Measurements from ENCODE around the gene CNTNAP2.
"Not testable (repeated sequence)": the region's sequence is repeated elsewhere in the genome, so short reads cannot be mapped to it uniquely, and the experiment has no call there.

The CNTNAP2 gene

GRCh38 chr7:147048864-147049263 is 932.3 kb downstream of the CNTNAP2 start:
- DNase-seq = no peak

GRCh38 chr7:147052818-147053217 is 936.2 kb downstream of the CNTNAP2 start:
- no peak for DNase-seq

- no peak for DNase-seq
These were observed 937.1 kb downstream of the CNTNAP2 start for GRCh38 chr7:147053746-147054145.

- no peak for DNase-seq
These were observed 943.5 kb downstream of the CNTNAP2 start for GRCh38 chr7:147060070-147060469.

GRCh38 chr7:147062897-147063296 is 946.3 kb downstream of the CNTNAP2 start:
- DNase-seq = no peak

GRCh38 chr7:147068842-147069241 is 952.2 kb downstream of the CNTNAP2 start:
- DNase-seq = no peak

- DNase-seq = no peak
These were observed 953.2 kb downstream of the CNTNAP2 start for GRCh38 chr7:147069771-147070170.

GRCh38 chr7:147070886-147071285 is 954.3 kb downstream of the CNTNAP2 start:
- no peak for DNase-seq

GRCh38 chr7:147071536-147071935 is 954.9 kb downstream of the CNTNAP2 start:
- DNase-seq = no peak

- peak in 1 of 2 experiments; percentile 6 for DNase-seq
These were observed 961.7 kb downstream of the CNTNAP2 start for GRCh38 chr7:147078312-147078711.

GRCh38 chr7:147079083-147079482 is 962.5 kb downstream of the CNTNAP2 start:
- DNase-seq = no peak

- peak; percentile 53 to 82 for DNase-seq
These were observed 963.4 kb downstream of the CNTNAP2 start for GRCh38 chr7:147079921-147080420.

- DNase-seq = no peak
These were observed 964.5 kb downstream of the CNTNAP2 start for GRCh38 chr7:147081117-147081516.

- no peak for DNase-seq
These were observed 972.5 kb downstream of the CNTNAP2 start for GRCh38 chr7:147089051-147089461.

- DNase-seq = no peak
These were observed 973.0 kb downstream of the CNTNAP2 start for GRCh38 chr7:147089608-147090007.

- DNase-seq = no peak
These were observed 980.0 kb downstream of the CNTNAP2 start for GRCh38 chr7:147096629-147097028.

GRCh38 chr7:147103224-147103623 is 986.6 kb downstream of the CNTNAP2 start:
- no peak for DNase-seq

GRCh38 chr7:147106746-147107145 is 990.1 kb downstream of the CNTNAP2 start:
- DNase-seq = no peak

- not testable (repeated sequence) for DNase-seq
These were observed 997.9 kb downstream of the CNTNAP2 start for GRCh38 chr7:147114525-147114924.

GRCh38 chr7:147136352-147136751 is 1019.8 kb downstream of the CNTNAP2 start:
- DNase-seq = no peak

GRCh38 chr7:147145194-147145593 is 1028.6 kb downstream of the CNTNAP2 start:
- peak; percentile 44 to 80 for DNase-seq

GRCh38 chr7:147146169-147146568 is 1029.6 kb downstream of the CNTNAP2 start:
- no peak for DNase-seq

GRCh38 chr7:147151661-147152060 is 1035.1 kb downstream of the CNTNAP2 start:
- peak; percentile 51 to 90 for DNase-seq

GRCh38 chr7:147153571-147153970 is 1037.0 kb downstream of the CNTNAP2 start:
- DNase-seq = no peak

- DNase-seq = no peak
These were observed 1044.8 kb downstream of the CNTNAP2 start for GRCh38 chr7:147161405-147161804.
